GM18505 (cell line): Measurements from ENCODE around the gene ANKFY1.
"Not testable (repeated sequence)": the region's sequence is repeated elsewhere in the genome, so short reads cannot be mapped to it uniquely, and the experiment has no call there.

Experiments used
- ATAC-seq: cut with Tn5 transposase; IDR thresholded peaks from one replicate; pipeline ENCODE4 v1.9.1; 2021; ENCODE audit not compliant: unreplicated experiment
- POLR2A ChIP-seq: IDR thresholded peaks from 4 replicates; pipeline ENCODE4 v1.6.1; 2011; ENCODE audit warnings: borderline replicate concordance; ENCODE audit not compliant: insufficient read depth, insufficient read length; ENCODE audit errors: extremely low read depth

ANKFY1 gene

DNA sequence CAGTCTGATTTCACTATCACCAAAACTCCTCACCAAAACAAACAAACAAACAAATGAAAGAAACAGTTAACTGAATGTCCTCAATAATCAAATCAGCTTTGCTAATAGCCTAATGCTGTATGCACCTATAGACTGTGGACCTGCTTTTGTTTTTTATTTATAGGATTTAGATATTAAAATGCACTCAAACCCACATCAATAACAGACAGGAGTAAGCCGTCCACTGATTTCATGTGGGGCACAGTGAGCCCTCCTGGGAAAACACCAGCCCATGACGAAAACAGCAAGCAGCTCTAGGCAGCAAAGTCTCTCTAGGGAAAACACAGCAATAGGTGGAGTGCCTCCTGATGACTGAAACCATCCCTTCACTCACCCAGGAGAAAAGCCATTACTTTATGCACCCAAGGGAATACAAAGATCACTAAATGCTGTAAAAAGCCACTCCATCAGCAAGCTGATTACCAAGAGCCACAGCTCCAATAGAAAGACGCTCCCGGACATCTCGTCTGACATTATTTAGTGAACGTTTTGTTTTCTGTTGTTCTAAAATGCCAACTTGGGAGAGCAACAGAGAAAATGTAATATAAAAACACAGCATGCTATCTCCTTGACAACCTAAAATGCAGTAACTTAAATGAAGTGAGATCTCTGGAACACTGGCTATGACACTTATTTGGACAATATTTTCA is 47.8 kb downstream of the ANKFY1 start:
- TF ChIP-seq POLR2A = no peak
- no peak for ATAC-seq

DNA sequence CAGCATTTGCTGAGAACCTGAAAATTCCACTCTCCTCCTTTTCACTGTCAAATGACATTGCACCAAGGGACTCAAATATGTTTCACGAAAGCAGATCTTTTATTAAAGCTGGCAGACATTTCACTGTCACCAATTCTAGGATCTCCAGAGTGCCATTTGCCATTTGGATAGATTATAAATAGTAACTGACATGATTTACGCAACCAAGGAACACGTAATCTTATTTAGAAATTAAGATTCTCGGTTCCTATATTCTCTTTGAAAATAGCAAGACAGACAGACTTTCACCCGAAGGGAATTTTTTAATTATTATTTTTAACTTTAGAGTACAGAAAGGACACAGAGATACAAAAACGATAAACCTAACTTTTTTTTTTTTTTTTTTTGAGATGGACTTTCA is 49.6 kb downstream of the ANKFY1 start:
- no peak for ATAC-seq
- no peak for TF ChIP-seq POLR2A

DNA sequence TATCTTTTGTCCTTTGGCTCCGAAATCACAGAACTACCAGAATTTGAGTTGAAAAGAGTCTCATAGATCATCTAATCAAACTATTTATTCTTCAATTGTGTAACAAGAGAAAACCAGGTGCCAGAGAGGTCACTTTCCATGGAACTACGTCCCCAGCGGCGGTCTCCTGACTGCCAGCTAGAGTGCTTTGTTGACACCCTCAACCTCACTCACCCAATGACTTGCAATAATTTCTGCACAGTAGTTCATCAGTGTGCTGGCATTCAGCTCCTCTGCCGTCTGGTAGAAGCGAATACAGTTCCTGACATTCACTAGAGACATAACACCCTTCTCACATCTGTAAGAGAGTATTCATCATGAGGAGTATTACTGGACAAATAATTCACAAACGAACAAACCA is 54.2 kb downstream of the ANKFY1 start:
- ATAC-seq = no peak

DNA sequence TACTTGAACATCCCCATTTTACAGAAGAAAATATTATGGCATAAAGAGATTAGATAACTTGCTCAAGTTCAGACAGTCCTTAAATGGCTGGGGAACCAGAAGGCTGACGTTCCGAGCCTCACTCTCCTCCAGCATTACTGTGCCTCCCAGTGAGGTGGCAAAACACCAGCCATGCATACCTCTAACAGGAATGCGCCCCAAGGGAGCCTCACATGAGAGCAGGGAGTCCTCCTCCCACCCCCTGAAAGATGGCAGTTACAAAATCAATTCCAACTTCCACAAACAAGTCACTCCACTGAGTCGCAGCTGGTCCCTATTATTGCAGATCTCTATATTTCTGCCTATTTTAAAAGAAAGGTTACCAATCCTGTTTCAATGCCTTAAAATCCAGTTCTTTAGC is 55.5 kb downstream of the ANKFY1 start:
- TF ChIP-seq POLR2A = no peak
- ATAC-seq = no peak

More for the DNA sequence above, 54.2 kb downstream of the ANKFY1 start:
- no peak for TF ChIP-seq POLR2A

DNA sequence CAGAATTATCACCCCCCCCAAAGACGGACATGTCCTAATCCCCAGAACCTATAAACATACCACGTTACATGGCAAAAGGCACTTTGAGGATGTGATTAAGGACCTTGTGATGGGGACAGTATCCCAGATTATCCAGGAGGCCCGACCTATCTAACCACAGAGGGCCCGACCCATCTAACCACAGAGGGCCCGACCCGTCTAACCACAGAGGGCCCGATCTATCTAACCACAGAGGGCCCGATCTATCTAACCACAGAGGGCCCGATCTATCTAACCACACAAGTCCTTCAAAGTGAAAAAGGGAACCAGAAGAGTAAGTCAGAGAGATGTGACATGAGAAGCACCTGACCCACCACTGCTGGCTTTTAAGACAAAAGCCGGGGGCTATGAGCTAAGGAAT is 56.8 kb downstream of the ANKFY1 start:
- no peak for ATAC-seq

DNA sequence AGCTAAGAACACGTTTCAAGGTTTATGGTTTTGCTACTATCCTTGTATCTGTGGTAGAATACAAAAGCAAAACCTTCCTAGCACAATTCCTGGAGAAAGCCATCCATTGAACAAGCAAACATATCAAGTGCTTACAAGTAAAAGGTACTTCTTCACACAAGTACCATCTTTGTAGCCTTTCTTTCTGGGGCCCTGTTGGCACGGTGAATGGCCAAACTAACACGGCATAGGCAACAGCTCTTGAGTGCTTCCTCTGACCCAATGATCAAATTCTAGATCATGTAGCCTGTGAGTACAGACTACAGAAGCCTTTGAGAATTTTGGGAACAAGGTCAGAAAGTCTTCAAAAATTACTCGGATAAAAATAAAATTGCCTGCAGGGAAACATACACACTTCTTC is 57.9 kb downstream of the ANKFY1 start:
- no peak for ATAC-seq
- TF ChIP-seq POLR2A = no peak

More for the DNA sequence above, 56.8 kb downstream of the ANKFY1 start:
- no peak for TF ChIP-seq POLR2A

DNA sequence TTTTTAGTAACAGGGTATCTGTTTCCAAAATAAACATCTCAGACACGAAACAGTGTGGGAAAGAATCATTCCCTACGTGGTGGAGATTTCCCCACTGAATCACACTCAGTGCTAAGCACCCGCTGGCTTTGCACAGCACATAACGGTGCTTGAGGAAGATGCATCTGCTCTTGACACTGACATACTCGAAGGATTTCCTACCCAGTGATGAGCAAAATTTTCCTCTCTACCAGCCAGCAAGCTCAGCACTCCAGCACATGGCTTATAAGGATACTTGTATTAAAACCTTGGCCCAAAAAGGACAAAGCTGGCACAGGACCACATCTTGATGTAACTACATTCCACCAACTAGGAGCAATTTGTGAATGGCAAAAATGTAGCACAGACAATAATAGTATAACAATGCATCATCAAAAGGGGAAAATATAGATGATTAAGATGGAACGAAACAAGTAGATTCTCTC is 59.0 kb downstream of the ANKFY1 start:
- no peak for TF ChIP-seq POLR2A
- no peak for ATAC-seq

DNA sequence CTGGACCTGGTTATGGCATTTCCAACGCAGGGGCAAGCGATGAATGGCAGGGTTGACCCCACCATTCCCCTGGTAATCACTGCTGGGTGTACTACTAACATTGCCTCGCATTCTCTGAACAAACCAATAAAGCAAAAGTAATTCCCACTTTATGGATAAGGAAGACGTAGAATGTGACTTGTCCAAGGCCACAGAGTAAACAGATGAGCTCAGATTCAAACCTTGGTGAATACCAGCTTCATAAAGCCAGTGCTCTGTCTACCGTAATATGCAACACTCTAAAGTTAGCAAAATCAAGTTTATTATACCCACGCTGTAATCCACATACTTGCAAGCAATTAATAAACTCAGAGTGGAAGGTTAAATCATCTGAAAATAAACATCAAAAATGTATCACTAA is 59.6 kb downstream of the ANKFY1 start:
- no peak for ATAC-seq
- no peak for TF ChIP-seq POLR2A

DNA sequence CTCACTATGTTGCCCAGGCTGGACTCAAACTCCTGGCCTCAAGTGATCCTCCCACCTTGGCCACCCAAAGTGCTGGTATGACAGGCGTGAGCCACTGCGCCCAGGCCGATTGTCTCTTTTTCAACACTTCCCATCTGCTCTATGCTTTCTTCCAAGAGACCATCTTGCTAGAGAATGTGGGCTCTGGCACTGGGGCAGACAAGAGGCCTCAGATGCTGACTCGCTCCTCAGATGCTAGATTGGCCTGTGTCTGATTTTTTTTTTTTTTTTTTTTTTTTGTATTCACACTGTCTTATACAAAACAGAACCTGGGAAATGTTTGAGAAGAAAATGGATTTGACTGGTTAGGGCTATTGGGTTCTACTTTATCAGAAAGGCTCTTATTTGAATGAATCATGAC is 62.6 kb downstream of the ANKFY1 start:
- no peak for ATAC-seq
- no peak for TF ChIP-seq POLR2A

DNA sequence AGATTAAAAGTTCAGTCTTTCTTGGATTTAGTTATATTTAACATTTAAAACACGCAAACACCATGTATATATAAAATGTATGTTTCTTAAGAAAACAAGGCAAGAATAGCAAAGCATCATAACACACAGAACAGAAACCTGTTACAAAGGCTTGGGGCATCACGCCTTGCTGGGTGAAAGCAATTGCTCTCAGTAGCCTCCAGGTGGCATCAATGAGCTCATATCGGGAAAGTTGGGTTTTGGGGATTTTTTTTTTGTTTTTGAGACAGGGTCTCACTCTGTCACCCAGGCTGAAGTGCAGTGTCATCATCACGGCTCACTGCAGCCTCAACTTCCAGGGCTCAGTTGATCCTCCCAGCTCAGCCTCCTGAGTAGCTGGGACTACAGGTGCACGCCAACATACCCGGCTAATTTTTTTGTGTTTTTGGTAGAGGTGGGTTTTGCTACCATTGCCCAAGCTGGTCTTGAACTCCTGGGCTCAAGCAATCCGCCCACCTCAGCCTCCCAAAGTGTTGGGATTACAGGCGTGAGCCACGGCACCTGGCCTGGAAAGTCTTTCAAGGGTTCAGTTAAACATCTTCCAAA is 63.9 kb downstream of the ANKFY1 start:
- no peak for ATAC-seq
- no peak for TF ChIP-seq POLR2A

DNA sequence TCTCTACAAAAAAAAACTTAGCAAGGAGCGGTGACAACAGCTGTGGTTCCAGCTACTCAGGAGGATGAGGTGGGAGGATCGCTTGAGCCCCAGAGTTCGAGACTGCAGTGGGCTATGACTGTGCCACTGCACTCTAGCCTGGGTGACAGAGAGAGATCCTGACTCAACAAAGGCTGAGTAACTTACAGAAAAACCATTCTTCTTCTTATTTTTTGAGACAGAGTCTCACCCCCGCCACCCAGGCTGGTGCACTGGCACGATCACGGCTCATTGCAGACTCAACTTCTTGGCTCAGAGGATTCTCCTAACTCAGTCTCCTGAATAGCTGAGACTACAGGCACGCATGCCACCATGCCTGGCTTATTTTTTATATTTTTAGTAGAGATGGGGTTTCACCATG is 64.8 kb downstream of the ANKFY1 start:
- no peak for TF ChIP-seq POLR2A
- ATAC-seq = no peak

DNA sequence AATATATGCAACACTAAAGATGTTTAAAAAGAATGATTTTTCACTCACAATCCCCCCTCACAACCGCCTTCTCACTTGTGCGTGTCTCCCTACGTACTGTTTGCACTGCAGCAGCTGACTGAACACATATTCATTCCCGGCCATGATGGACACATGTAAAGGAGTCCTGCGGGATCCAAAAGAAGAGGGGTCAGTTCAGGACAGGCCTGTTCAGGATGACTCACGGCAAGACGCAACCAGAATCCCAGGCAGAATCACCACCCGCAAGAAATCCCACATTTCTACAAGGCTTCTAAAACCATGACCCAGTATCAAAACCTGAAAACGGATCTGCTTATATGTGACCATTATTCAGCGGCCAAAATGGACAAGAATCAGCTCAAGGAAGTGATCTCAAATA is 68.5 kb downstream of the ANKFY1 start:
- ATAC-seq = no peak
- no peak for TF ChIP-seq POLR2A

DNA sequence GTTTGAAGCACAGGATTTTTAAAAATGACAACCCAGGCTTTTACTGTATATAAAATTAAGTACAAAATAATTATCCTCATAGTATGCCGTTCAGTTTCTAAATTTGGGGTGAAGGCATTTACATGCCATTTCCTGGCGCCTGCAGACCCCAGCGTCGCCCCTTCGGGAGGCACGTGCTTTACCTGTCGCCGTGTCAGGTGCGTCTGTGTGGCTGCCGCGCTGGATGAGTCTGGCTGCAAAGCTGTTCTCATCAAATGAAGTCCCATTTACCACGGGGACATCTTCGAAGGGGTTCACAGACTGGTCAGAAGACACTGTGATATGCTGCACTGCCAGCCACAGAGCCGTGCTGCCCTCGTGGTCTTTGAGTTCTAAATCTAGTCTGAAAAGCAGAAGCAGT is 69.0 kb downstream of the ANKFY1 start:
- ATAC-seq = no peak
- no peak for TF ChIP-seq POLR2A

DNA sequence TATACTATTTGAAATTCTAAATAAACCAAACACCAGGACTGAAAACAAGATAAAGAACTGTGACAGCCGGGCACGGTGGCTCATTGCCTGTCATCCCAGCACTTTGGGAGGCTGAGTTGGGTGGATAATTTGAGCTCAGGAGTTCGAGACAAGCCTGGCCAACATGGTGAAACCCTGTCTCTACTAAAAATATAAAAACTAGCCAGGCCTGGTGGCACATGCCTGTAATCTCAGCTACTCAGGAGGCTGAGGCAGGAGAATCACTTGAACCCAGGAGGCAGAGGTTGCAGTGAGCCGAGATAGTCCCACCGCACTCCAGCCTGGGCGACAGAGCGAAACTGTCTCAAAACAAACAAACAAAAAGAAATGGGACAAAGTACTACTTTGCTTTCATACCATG is 73.0 kb downstream of the ANKFY1 start:
- ATAC-seq = not testable (repeated sequence)
